Kidney (tissue), 14 donors: Measurements from ENCODE around the gene CLTCL1. TPM values are rescaled to one million over a fixed set of nuclear protein-coding genes. Genes with fewer than 3 reads are reported as not detected.

Experiments
- DNase-seq, 5 donors: peaks; one replicate each; pipeline ENCODE4 v3.0.0-alpha.2; 2013 to 2020
- FAIRE-seq: peaks from 2 replicates; lab custom pipeline; 2012; peaks lifted over from hg19 to GRCh38; lab: Jason Lieb, UNC
- H3K27ac ChIP-seq, 2 donors: one replicate each; pipeline ENCODE4 v1.7.0; 2013; ENCODE audit warnings: low read depth in 2 of 2, low read length in 2 of 2, inconsistent platforms in 1 of 2
- H3K27me3 ChIP-seq: one replicate; pipeline ENCODE4 v1.7.1; 2013; ENCODE audit warnings: low read length, inconsistent platforms; ENCODE audit not compliant: control insufficient read depth, insufficient read depth
- H3K36me3 ChIP-seq, 3 donors: one replicate each; pipeline versions ENCODE4 v1.7.0 to v1.7.1; 2013; ENCODE audit warnings: low read length in 3 of 3, control low read depth in 1 of 3, inconsistent platforms in 1 of 3; ENCODE audit not compliant: insufficient read depth in 3 of 3, control insufficient read depth in 2 of 3
- H3K4me1 ChIP-seq, 3 donors: one replicate each; pipeline versions ENCODE4 v1.7.0 to v1.7.1; 2013; ENCODE audit warnings: low read length in 3 of 3, inconsistent platforms in 1 of 3, low read depth in 1 of 3; ENCODE audit not compliant: control insufficient read depth in 2 of 3, insufficient read depth in 2 of 3
- H3K4me3 ChIP-seq, 3 donors: one replicate each; pipeline versions ENCODE4 v1.7.0 to v1.8.1; 2013; ENCODE audit warnings: low read length in 3 of 3, control low read depth in 1 of 3, inconsistent platforms in 1 of 3
- H3K9ac ChIP-seq, 3 donors: one replicate each; pipeline versions ENCODE4 v1.7.0 to v1.7.1; 2013; ENCODE audit warnings: low read length in 3 of 3, control low read depth in 1 of 3, inconsistent platforms in 1 of 3
- H3K9me3 ChIP-seq, 3 donors: one replicate each; pipeline versions ENCODE4 v1.7.0 to v1.7.1; 2013; ENCODE audit warnings: low read length in 3 of 3, control low read depth in 1 of 3, inconsistent platforms in 1 of 3; ENCODE audit not compliant: control insufficient read depth in 2 of 3, insufficient read depth in 1 of 3
- intact Hi-C: fragments of 100-400 bp; cut with DNase I; formaldehyde crosslinking; loops from one replicate; pipeline ENCODE4 v1.11.1; 2022
- polyA plus RNA-seq: library from polyadenylated mRNA; stranded (reverse); fragments of 350-450 nt; fragmentation: Illumina TruSeq; extraction: RNeasy Lipid Tissue Mini Kit (QIAGEN cat#74804); gene quantifications from one replicate; pipeline ENCODE4 v1.2.3, GENCODE V29; 2014; ENCODE audit warnings: low read depth, low replicate concordance; ENCODE audit not compliant: insufficient read depth
- total RNA-seq: library from RNA; stranded (reverse); fragmentation: NEBNext Ultra II Directional; extraction: Animal tissue kit (Norgen Biotek cat#: 25700); gene quantifications from one replicate; pipeline ENCODE4 v1.2.1, GENCODE V29; 2021
- TF ChIP-seq, protein P1 (sequence below): IDR thresholded peaks from 3 replicates; pipeline ENCODE4 v1.5.1; 2012; ENCODE audit warnings: mild to moderate bottlenecking, moderate library complexity, borderline replicate concordance; ENCODE audit not compliant: insufficient read depth; ENCODE audit errors: extremely low read depth
- donor health status: control.
- donor health status: control.
- donor health status: control.
- donor health status: control.
- donor health status: control.
- donor health status: DM: yes; HTN: yes; CAD: no.
- donor health status: Normal renal cell carcinoma (clear cell type).

The CLTCL1 gene
- total and polyA plus RNA-seq, 2 donors from 2014 or later = 4.0 to 6.3 TPM

DNA sequence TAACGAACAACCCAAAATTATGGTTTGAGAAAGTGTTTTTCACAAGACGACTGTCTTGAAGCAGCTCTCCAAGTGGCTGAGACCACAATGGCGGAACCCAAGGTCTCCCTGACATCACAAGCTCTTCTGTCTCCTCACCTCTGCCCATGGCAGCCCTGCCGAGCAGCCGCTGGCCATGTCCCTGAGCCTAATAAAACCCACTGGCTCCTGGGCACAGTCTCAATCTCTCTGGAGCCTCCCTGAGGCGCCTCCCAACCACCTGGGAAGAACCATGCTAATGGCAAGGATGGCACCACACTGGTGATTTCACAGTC, 50.0 kb downstream of the CLTCL1 start:
- Histone ChIP-seq H3K27me3 (no peaks in the 10 kb centered on the region), H3K9ac (no peak overlapping the region), H3K36me3 (no peaks in the 10 kb centered on the region), H3K4me3 (no peak overlapping the region), H3K4me1 (no peaks in the 10 kb centered on the region), H3K27ac (no peak overlapping the region), H3K9me3 (no peaks in the 10 kb centered on the region)
- TF ChIP-seq, protein P1, sequence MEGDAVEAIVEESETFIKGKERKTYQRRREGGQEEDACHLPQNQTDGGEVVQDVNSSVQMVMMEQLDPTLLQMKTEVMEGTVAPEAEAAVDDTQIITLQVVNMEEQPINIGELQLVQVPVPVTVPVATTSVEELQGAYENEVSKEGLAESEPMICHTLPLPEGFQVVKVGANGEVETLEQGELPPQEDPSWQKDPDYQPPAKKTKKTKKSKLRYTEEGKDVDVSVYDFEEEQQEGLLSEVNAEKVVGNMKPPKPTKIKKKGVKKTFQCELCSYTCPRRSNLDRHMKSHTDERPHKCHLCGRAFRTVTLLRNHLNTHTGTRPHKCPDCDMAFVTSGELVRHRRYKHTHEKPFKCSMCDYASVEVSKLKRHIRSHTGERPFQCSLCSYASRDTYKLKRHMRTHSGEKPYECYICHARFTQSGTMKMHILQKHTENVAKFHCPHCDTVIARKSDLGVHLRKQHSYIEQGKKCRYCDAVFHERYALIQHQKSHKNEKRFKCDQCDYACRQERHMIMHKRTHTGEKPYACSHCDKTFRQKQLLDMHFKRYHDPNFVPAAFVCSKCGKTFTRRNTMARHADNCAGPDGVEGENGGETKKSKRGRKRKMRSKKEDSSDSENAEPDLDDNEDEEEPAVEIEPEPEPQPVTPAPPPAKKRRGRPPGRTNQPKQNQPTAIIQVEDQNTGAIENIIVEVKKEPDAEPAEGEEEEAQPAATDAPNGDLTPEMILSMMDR = no peak
- intact Hi-C loops = no loop called here
- DNase-seq = no peak
- no peak for FAIRE-seq

- no peaks in the 10 kb centered on the region for H3K4me1 ChIP-seq
- TF ChIP-seq, protein P1 = no peak
- DNase-seq (no peak), FAIRE-seq (no peak)
- H3K9ac ChIP-seq = no peak overlapping the region
- no peaks in the 10 kb centered on the region for H3K9me3 ChIP-seq
- intact Hi-C loops = no loop called here
- no peak overlapping the region for H3K27ac ChIP-seq
- no peak overlapping the region for H3K4me3 ChIP-seq
- no peaks in the 10 kb centered on the region for H3K36me3 ChIP-seq
- no peaks in the 10 kb centered on the region for H3K27me3 ChIP-seq
Observed at GRCh38 chr22:19240813-19241592, 50.5 kb downstream of the CLTCL1 start.

DNA sequence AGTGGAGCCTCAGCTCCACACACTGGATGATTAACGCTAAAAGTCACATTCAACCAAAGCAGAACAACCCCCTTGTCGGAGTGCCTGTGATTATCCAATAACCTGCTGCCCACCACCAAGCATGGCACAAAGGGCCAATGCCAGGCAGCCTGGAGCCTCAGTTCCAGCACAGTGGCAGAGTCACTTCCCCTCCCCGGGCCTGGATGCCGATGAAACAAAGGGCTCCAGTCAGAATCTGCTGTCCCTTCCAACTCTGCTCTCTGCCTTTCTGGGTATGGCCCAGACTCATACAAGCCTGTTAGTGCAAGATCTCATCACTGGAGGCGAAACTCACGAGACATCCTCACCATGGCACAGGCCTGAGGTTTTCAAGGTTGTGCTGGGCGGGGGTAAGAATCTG, 52.1 kb downstream of the CLTCL1 start:
- Histone ChIP-seq H3K9ac (no peak overlapping the region), H3K27me3 (no peaks in the 10 kb centered on the region), H3K9me3 (no peaks in the 10 kb centered on the region), H3K4me1 (no peaks in the 10 kb centered on the region), H3K36me3 (no peaks in the 10 kb centered on the region), H3K27ac (no peak overlapping the region), H3K4me3 (no peak overlapping the region)
- TF ChIP-seq, protein P1 = no peak
- FAIRE-seq = no peak
- DNase-seq = no peak
- intact Hi-C loops = no loop called here
